ENCODE results near the gene B3GNT2.

The B3GNT2 gene

DNA sequence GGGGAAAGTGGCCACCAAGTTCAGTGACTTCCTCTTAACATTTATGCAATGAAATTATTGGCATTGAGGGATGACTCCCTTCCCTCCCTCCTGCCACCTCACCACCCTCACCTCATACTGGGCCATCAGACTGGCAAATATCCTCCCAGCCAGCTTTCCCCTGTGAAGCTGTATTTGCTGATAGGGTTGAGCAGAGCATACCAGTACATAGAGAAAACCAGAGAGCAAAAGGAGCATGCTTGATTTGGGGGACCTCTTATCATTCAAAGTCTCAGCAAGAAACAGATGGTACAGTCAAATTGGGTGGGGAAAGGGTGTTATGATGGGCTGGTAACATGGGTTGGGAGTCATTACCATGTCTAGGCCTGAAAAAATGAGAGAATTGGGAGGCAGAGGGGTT is 19.1 kb upstream of the B3GNT2 start:
- no peak for DNase-seq (ENCODE audit: low read depth)
- H3K4me3 ChIP-seq (ENCODE audit: low read depth, low read length), result no peak overlapping the region
- TF ChIP-seq, protein P1, sequence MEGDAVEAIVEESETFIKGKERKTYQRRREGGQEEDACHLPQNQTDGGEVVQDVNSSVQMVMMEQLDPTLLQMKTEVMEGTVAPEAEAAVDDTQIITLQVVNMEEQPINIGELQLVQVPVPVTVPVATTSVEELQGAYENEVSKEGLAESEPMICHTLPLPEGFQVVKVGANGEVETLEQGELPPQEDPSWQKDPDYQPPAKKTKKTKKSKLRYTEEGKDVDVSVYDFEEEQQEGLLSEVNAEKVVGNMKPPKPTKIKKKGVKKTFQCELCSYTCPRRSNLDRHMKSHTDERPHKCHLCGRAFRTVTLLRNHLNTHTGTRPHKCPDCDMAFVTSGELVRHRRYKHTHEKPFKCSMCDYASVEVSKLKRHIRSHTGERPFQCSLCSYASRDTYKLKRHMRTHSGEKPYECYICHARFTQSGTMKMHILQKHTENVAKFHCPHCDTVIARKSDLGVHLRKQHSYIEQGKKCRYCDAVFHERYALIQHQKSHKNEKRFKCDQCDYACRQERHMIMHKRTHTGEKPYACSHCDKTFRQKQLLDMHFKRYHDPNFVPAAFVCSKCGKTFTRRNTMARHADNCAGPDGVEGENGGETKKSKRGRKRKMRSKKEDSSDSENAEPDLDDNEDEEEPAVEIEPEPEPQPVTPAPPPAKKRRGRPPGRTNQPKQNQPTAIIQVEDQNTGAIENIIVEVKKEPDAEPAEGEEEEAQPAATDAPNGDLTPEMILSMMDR (conservative IDR thresholded peaks at IDR 0.05; ENCODE audit: low read depth, low read length), result no peak

DNA sequence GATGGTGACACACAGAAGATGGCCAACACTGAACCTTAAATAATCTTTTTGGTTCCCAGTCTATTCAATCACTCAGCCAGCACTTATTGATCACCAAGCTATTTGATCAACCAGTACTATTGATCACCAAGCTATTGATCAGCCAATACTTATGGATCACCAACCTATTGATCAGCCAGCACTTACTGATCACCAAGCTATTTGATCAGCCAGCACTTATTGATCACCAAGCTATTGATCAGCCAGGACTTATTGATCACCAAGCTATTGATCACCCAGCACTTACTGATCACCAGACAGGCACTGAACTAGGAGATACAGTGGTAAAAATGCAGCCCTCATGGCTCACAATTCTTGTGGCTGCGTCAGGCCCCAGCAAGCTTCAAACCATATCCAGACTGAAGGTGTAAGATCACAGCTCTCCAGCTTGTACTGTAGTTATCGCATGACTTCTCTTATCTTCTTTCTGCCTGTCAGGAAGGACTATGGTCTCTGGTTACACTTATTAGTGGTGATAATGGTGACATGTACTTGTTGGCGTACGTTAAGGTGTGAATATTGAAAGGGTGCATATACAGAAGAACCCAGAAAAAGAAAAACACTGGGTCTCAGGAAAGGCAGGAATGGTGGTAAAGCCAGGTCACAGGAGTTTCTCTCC is 18.4 kb upstream of the B3GNT2 start:
- DNase-seq (ENCODE audit: low read depth), result no peak

DNA sequence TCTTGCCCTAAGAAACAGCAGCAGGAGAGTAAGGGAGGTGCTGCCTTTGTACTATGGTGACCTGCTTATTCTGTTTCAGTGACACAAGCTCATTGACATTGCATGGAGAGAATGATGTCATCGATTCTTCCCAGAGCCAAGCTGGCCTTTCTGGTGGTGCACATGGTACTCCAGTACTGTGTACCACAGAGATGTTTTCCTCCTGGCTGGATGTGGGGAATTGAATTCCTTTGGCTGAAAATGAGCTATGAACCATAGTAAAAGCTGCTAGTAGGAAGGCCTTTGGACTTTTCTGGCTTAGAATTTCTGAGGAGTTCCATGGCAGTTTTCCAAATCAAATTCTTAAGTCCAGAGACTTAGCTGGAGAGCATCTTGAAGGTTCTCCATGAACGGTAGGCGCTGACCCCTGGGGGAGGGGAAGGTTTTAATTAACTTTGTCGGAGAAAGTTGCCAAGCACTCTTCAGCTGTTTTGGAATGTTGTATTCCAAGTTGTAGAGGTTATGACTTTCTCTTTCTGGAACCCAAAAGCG is 17.1 kb upstream of the B3GNT2 start:
- peak; percentile 45 for DNase-seq (ENCODE audit: low read depth)
- TF ChIP-seq, protein P1 (conservative IDR thresholded peaks at IDR 0.05; ENCODE audit: low read depth, low read length), result no peak
- H3K4me3 ChIP-seq (ENCODE audit: low read depth, low read length), result no peak overlapping the region

More for the DNA sequence above, 18.4 kb upstream of the B3GNT2 start:
- no peak overlapping the region for H3K4me3 ChIP-seq (ENCODE audit: low read depth, low read length)
- TF ChIP-seq, protein P1 (conservative IDR thresholded peaks at IDR 0.05; ENCODE audit: low read depth, low read length), result no peak

DNA sequence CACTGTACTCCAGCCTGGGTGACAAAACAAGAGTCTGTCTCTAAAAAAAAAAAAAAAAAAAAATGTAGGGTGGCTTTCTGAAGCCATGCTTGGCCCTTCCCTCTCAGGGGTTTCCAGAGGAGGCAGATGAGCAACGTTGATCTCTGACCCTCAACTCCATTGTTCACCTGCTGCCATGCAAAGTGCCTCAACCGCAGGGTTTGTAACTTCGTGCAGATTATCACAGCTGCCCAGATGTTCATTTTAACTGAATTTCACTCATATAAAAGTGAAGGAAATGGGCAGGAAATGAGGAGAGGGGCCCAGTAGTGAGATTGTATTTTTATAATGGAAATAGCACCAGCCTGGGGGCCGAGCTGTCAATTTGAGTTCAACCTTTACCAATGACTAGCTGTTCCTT is 14.9 kb upstream of the B3GNT2 start:
- H3K4me3 ChIP-seq (ENCODE audit: low read depth, low read length), result no peak overlapping the region
- no peak for DNase-seq (ENCODE audit: low read depth)
- TF ChIP-seq, protein P1 (conservative IDR thresholded peaks at IDR 0.05; ENCODE audit: low read depth, low read length), result no peak

DNA sequence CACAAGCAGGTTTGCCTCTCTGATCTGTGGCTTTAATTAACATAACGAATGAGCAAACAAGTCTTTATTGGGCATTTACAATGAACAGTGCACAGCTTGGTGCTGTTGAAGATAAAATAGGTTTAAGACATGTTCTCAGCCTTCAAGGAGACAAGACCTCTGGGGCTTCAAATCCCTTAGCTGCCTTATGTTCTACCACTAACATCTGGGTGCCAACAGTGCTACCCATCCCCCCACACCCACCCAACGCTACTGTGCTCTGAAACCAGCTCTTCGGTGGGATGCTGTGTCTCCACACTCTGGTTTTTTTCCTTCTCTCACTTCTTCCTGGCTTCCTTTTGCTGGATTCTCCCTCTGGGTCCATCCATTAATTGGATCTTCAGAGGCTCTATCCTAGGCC is 14.1 kb upstream of the B3GNT2 start:
- TF ChIP-seq, protein P1 (conservative IDR thresholded peaks at IDR 0.05; ENCODE audit: low read depth, low read length), result no peak
- no peak overlapping the region for H3K4me3 ChIP-seq (ENCODE audit: low read depth, low read length)
- no peak for DNase-seq (ENCODE audit: low read depth)

DNA sequence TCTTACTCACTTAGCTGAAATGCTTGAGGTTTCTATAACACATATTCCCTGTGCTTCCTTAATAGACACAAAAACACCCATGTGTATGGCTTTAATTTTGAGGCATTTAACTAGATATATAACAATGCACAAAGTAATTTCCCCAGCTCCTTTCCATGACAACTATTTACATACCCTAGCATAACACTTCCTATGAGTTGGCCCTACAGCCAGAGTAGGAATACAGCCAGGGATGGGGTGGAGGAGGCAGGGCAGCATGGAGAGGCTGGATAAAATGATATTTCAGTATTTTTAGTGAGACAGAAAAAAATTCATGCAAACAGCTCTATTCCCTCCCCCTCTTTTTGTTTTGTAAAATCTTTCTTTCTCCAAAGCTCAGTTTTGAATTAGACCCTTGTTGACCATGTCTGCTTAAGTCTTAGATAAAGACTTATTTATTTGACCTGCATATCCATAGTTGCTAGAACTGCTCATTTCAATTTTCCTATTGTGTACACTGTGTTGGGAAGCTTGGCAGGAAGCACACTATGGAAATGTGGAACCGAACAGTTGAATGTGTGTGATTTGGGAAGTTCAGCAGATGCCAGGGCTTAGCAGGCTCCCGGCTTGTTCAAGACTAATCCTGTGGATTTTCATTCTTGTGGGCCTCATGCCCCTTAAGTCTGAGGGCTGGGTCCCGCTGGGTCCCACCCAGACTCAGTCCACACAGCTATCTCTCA is 11.2 kb upstream of the B3GNT2 start:
- DNase-seq (ENCODE audit: low read depth), result no peak
- TF ChIP-seq, protein P1 (conservative IDR thresholded peaks at IDR 0.05; ENCODE audit: low read depth, low read length), result no peak
- no peak overlapping the region for H3K4me3 ChIP-seq (ENCODE audit: low read depth, low read length)

Measured in choroid plexus epithelial cell (primary cell).